ENCODE data around the gene BTD. TPM values are rescaled to one million over a fixed set of nuclear protein-coding genes. Genes with fewer than 3 reads are reported as not detected.

BTD gene
- total and polyA plus RNA-seq, 2 donors (not counting 3 experiments of a cell fraction or from before 2014, with no cell fraction given), result 20.3 to 32.2 TPM

GRCh38 chr3:15667484-15667883, 65.9 kb downstream of the BTD start:
- POLR2A ChIA-PET, result no interaction called here
- no peaks in the 10 kb centered on the region for H3K27me3 ChIP-seq (ENCODE audit: control insufficient read depth in 2 of 2, insufficient read depth in 2 of 2, low read length in 2 of 2)
- no peak overlapping the region for H3K4me2 ChIP-seq (ENCODE audit: insufficient read depth, low read length)
- no TSS peak for BruUV-seq (replicated peaks)
- dilution Hi-C loops (cut with MboI; ENCODE audit: extremely low pct_ligation_motif_present, low sequenced_read_pairs) (no loop called here), intact Hi-C loops (cut with micrococcal nuclease) (no loop called here)
- no peak overlapping the region for H2AFZ ChIP-seq (ENCODE audit: low read depth, low read length)
- H3K9ac ChIP-seq (replicated peaks; ENCODE audit: extremely low read depth, insufficient read depth, low read length), result no peak overlapping the region
- H3K9me1 ChIP-seq (replicated peaks; ENCODE audit: control insufficient read depth, extremely low read depth, insufficient read depth, low read length), result no peaks in the 10 kb centered on the region
- H3K79me2 ChIP-seq (ENCODE audit: control insufficient read depth, insufficient read depth, low read length), result no peaks in the 10 kb centered on the region
- H4K20me1 ChIP-seq (replicated peaks; ENCODE audit: control insufficient read depth, extremely low read depth, insufficient read depth, low read length), result no peaks in the 10 kb centered on the region
- CTCF ChIA-PET, result interaction anchor here (0.5 to 1.2 kb wide), 2 partner anchors 16 to 129 kb away, joined by 3 to 4 read pairs; no protein-coding TSS in a partner anchor
- H3K4me1 ChIP-seq (ENCODE audit: control insufficient read depth, extremely low read depth, insufficient read depth, low read length), result no peaks in the 10 kb centered on the region
- H3K36me3 ChIP-seq (ENCODE audit: control insufficient read depth in 2 of 2, extremely low read depth in 1 of 2, insufficient read depth in 2 of 2, low read length in 2 of 2), result peaks cover 2 to 12% of the 10 kb centered on the region in 2 experiments
- no peak for FAIRE-seq
- TF ChIP-seq FOS (IDR thresholded peaks at IDR 0.05; ENCODE audit: borderline replicate concordance, insufficient read depth, low read length) (no peak), EZH2 (IDR thresholded peaks at IDR 0.05; ENCODE audit: borderline replicate concordance, low read depth, low read length, severe bottlenecking) (no peak), JUN (IDR thresholded peaks at IDR 0.05; ENCODE audit: borderline replicate concordance, insufficient read depth, insufficient read length, low read depth) (no peak), POLR2A (IDR thresholded peaks at IDR 0.05; ENCODE audit: low read depth, low read length) (no peak), GATA2 (IDR thresholded peaks at IDR 0.05; ENCODE audit: insufficient read depth, insufficient read length, low read depth, low read length) (no peak), POLR2AphosphoS5 (IDR thresholded peaks at IDR 0.05; ENCODE audit: insufficient read depth, low read depth, low read length) (no peak), MAX (IDR thresholded peaks at IDR 0.05; ENCODE audit: insufficient read depth, insufficient read length) (no peak), MYC (IDR thresholded peaks at IDR 0.05; ENCODE audit: low read depth, low read length) (no peak), CTCF (IDR thresholded peaks at IDR 0.05; ENCODE audit: extremely low read depth in 1 of 2, insufficient read depth in 1 of 2, low read depth in 1 of 2, low read length in 2 of 2) (no peak)
- H3K4me3 ChIP-seq (replicated peaks in 1 of 3; ENCODE audit: insufficient read depth in 1 of 3, low read depth in 1 of 3, low read length in 3 of 3), result no peak overlapping the region
- no peaks in the 10 kb centered on the region for H3K9me3 ChIP-seq (replicated peaks; ENCODE audit: control insufficient read depth, insufficient read depth, low read length)
- H3K27ac ChIP-seq (ENCODE audit: insufficient read depth, low read depth, low read length), result no peak overlapping the region
- DNase-seq (ENCODE audit: low read depth, low spot score), result no peak

Data from endothelial cell of umbilical vein (primary cell).